ENCODE measurements around the gene MID1.

The MID1 gene

DNA sequence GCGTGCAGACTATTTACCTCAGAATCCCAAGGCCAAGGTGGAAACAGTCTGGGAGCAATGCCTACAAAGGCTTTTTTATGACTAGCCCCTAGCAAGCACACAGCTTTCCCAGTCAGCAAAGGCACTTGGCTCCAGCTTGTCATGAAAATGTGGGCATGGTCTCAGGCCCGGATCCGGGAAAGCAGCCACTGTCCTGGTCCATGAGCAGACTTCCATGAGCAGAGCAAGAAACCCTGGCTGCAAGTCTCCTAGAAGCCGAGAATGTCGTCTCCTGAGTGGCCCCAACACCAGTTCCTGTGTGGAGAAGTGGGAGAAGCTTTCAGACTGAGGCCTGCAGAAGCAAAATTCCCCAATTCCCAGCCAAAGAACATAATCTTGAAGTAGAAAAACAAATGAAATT lies 190.5 kb downstream of the MID1 start:
- no peak for DNase-seq (ENCODE audit: low spot score)

- DNase-seq (ENCODE audit: low spot score) = no peak
Observed at GRCh38 chrX:10427249-10427648, 193.1 kb downstream of the MID1 start.

GRCh38 chrX:10423716-10424115 lies 196.7 kb downstream of the MID1 start:
- no peak for DNase-seq (ENCODE audit: low spot score)

DNA sequence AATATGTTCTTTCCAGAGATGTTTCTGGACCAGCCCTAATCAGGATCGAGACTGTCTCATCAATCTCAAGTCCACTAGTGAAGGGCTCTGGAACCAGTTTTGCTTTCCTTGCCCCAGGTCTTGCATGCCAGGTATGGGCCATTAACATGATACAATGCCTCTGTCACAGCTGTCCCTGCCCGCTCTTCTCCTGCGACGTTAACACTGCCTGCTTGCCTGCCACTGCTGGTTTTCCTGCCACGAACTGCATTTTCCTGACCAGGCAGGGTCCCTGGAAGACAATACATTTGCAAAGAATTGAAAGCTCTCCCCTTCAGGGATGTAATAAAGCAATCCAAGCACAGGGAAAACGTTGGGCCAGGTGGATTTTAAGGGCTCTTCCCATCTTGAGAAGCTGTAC lies 200.3 kb downstream of the MID1 start:
- no peak for DNase-seq (ENCODE audit: low spot score)

- DNase-seq (ENCODE audit: low spot score) = no peak
Observed at GRCh38 chrX:10416424-10416823, 204.0 kb downstream of the MID1 start.

- DNase-seq (ENCODE audit: low spot score) = no peak
Observed at GRCh38 chrX:10415306-10416001, 204.9 kb downstream of the MID1 start.

DNA sequence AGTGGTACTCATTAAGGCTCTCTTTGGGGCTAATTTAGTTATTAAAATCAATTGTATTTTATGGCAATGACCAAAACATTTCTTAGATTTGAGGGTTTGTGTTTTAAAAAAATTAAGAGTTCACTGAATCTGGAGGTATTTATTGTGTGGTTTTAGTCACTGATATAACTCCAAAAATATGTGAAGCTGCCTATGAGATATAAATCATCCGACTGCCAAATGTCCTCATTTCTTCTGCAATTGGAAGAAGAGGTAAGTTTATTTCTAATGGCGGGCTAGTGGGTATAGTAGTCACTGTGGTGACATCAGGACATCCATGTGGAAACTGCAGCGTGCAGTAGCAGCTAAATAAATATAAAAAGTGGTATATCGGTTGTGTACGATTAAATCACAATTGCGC lies 205.5 kb downstream of the MID1 start:
- DNase-seq (ENCODE audit: low spot score) = no peak

DNA sequence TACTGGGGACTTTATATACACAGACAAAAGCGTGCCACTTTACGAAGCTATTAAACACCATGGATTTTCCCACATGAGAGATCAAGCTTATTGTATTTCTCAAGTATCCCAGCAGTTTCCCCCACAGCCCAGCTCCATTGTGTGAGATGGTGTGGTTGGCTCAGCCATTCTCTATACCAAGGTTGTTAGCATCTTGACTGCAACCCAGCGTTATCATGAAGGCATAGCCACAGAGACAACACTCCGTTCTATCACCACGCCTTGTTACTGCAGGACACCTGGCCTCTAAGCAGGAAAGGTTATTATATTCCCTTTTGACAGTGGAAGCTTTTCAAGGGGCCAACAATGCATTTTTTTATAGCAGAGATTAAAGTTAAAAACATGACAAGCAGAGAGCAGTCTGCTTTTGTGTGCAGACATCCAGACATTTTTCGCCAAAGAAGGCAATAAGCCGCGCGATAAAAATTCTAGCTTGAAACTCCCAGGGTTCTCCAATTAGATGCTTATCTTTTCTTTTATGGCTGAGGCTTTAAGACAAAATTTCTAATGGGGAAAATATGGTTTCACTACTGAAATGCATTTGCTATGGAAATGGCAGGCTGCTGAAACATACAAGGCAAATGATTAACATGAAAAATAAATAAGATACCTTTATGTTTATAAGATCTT lies 206.1 kb downstream of the MID1 start:
- no peak for DNase-seq (ENCODE audit: low spot score)

DNA sequence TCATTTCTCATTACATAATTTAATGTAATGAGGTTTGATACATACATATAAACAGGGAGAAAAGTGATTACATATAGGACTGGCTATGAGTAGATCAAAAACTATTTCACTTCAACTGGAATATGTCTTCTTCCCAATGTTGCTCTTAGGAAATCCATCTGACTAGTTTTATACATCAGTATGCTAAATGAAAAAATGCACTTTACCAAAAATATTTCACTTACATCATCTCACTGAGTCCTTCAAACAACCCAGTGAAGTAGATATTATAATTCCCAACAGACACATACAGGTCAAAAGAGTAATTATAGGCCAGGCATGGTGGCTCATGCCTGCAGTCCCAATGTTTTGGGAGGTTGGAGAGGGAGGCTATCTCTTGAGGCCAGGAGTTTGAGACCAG lies 215.9 kb downstream of the MID1 start:
- no peak for DNase-seq (ENCODE audit: low spot score)

DNA sequence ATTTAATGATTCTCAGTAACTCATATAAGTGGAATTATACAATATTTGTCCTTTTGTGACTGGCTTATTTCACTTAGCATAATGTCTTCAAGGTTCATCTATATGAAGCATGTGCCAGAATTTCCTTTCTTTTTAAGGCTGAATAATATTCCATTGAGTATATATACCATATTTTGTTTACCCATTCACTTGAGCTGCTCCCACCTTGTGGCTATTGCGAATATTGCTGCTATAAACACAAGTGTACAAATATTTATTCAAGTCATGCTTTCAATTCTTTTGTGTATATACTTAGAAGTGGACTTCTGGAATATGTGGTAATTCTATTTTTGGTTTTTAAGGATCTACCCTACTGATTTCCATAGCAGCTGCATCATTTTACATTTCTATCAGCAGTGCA lies 219.1 kb downstream of the MID1 start:
- peak; percentile 3 for DNase-seq (ENCODE audit: low spot score)

DNA sequence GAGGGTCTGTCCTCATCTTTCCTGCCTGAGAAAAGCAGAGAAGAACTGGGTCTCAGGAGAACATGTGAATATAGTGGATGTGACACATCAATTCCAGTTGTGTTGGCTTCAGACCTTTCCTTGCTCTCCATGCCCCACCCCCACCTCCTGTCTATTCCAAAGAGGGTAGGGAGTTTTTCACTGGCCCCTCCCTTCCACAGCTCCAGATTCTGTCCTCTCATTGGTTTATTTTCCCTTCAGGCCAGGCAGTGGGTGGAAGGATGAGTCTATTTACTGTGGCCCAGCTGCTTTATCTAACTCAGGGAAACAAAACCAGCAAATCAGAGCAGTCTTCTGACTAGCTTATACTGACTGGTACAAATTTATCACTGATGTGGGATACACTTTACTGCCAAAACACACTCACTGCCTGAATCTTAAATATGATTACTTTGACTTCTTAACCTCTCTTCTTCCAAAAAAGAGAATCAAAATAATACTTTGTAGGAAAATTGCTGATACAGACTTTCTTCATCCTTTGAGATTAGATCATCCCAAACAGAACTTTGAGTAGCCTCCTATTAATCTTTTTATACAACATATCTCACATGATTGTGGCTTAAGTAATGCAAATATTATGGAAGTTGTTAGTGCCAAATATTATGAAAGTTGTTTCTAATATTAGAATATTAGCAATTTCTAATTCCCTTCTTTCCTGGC lies 221.2 kb downstream of the MID1 start:
- no peak for DNase-seq (ENCODE audit: low spot score)

DNA sequence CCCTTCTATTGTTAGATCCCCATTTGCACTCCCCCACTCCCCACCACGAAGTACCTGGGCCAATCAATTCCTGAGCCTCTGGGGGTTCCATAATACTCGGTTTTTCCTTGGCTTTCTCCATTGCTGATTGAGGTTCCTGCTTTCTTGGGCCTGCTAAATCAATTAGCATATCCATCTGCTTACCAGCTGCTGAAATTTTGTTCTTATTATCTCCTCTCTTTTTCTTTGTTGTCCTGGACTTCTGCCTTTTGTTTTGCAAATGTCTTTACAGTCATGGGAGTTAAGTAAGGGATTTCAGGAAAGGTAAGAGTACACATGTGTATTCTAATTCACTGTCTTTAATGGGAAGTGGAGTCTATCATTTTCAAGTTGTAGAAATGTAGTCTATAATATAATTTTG lies 222.2 kb downstream of the MID1 start:
- no peak for DNase-seq (ENCODE audit: low spot score)

DNA sequence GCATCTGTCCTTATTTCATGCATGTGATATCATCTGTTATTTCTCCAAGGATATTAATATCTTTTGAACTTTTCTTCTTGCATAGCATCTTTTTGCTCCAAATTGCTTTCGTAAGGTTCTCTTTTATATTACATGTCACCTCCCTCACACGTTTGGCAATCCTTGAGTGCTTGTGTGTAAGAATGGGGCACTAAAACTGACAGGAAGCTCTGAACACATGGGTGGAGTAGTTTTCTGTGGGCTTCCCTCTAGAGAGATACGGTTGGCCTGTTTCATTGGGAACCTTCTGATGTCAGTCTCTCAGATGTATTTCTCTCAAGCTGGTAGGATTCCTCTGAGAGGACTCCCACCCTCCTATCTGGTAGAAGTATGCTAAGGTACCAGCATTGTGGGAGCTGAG lies 223.0 kb downstream of the MID1 start:
- no peak for DNase-seq (ENCODE audit: low spot score)

- no peak for DNase-seq (ENCODE audit: low spot score)
Observed at GRCh38 chrX:10395643-10396042, 224.7 kb downstream of the MID1 start.
